Ishikawa (cell line): Measurements from ENCODE around the gene CNTNAP2.

Experiments
- CEBPB ChIP-seq: IDR thresholded peaks from 2 replicates; pipeline ENCODE4 v1.6.1; 2012
- CREB1 ChIP-seq: IDR thresholded peaks from 2 replicates; pipeline ENCODE4 v1.6.1; 2012; ENCODE audit warnings: low read depth
- EGR1 ChIP-seq: IDR thresholded peaks from 2 replicates; pipeline ENCODE4 v1.6.1; 2012
- EP300 ChIP-seq: IDR thresholded peaks from 2 replicates; pipeline ENCODE4 v1.6.1; 2012; ENCODE audit warnings: borderline replicate concordance
- FOXM1 ChIP-seq: IDR thresholded peaks from 2 replicates; pipeline ENCODE4 v1.6.1; 2012; ENCODE audit warnings: low read depth, borderline replicate concordance
- NFIC ChIP-seq: IDR thresholded peaks from 2 replicates; pipeline ENCODE4 v1.6.1; 2012
- RAD21 ChIP-seq: IDR thresholded peaks from 2 replicates; pipeline ENCODE4 v1.6.1; 2012; ENCODE audit warnings: low read depth
- TAF1 ChIP-seq: IDR thresholded peaks from 2 replicates; pipeline ENCODE4 v1.6.1; 2012; ENCODE audit warnings: low read depth, mild to moderate bottlenecking
- TCF12 ChIP-seq: IDR thresholded peaks from 2 replicates; pipeline ENCODE4 v1.6.1; 2012; ENCODE audit warnings: low read depth
- TEAD4 ChIP-seq: IDR thresholded peaks from 2 replicates; pipeline ENCODE4 v1.6.1; 2012
- USF1 ChIP-seq: IDR thresholded peaks from 2 replicates; pipeline ENCODE4 v1.6.1; 2012
- YY1 ChIP-seq: IDR thresholded peaks from 2 replicates; pipeline ENCODE4 v1.6.1; 2012; ENCODE audit warnings: low read depth
- ZBTB7A ChIP-seq: IDR thresholded peaks from 2 replicates; pipeline ENCODE4 v1.6.1; 2012; ENCODE audit warnings: low read depth
- TF ChIP-seq, protein P1 (sequence below): IDR thresholded peaks from 2 replicates; pipeline ENCODE4 v1.6.1; 2012
- TF ChIP-seq, protein P2 (sequence below): IDR thresholded peaks from 2 replicates; pipeline ENCODE4 v1.6.1; 2012; ENCODE audit warnings: low read depth, mild to moderate bottlenecking

CNTNAP2 gene

DNA sequence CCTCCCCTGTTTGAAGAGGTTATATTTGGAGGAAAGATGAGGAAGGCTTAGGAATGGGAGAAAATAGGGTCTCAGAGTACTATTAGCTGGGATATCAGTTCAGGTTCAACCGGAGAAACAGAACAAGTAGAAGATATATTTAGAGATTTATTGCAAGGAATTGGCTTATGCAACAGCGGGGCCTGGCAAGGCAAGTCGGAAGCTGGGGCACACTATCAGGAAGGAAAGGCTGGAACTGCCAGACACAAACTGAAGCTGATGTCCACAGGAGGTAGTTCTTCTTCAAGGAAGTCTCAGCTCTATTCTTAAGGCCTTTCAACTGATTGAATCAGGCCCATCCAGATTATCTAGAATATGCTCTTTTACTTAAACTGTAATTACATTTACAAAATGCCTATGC is 1534.4 kb downstream of the CNTNAP2 start:
- TF ChIP-seq USF1 (no peak), ZBTB7A (no peak), EP300 (no peak), EGR1 (no peak), TAF1 (no peak), CREB1 (no peak), NFIC (no peak), CEBPB (no peak), RAD21 (no peak)
- TF ChIP-seq, protein P1, sequence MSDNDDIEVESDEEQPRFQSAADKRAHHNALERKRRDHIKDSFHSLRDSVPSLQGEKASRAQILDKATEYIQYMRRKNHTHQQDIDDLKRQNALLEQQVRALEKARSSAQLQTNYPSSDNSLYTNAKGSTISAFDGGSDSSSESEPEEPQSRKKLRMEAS = no peak
- TF ChIP-seq, protein P2, sequence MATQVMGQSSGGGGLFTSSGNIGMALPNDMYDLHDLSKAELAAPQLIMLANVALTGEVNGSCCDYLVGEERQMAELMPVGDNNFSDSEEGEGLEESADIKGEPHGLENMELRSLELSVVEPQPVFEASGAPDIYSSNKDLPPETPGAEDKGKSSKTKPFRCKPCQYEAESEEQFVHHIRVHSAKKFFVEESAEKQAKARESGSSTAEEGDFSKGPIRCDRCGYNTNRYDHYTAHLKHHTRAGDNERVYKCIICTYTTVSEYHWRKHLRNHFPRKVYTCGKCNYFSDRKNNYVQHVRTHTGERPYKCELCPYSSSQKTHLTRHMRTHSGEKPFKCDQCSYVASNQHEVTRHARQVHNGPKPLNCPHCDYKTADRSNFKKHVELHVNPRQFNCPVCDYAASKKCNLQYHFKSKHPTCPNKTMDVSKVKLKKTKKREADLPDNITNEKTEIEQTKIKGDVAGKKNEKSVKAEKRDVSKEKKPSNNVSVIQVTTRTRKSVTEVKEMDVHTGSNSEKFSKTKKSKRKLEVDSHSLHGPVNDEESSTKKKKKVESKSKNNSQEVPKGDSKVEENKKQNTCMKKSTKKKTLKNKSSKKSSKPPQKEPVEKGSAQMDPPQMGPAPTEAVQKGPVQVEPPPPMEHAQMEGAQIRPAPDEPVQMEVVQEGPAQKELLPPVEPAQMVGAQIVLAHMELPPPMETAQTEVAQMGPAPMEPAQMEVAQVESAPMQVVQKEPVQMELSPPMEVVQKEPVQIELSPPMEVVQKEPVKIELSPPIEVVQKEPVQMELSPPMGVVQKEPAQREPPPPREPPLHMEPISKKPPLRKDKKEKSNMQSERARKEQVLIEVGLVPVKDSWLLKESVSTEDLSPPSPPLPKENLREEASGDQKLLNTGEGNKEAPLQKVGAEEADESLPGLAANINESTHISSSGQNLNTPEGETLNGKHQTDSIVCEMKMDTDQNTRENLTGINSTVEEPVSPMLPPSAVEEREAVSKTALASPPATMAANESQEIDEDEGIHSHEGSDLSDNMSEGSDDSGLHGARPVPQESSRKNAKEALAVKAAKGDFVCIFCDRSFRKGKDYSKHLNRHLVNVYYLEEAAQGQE = no peak

DNA sequence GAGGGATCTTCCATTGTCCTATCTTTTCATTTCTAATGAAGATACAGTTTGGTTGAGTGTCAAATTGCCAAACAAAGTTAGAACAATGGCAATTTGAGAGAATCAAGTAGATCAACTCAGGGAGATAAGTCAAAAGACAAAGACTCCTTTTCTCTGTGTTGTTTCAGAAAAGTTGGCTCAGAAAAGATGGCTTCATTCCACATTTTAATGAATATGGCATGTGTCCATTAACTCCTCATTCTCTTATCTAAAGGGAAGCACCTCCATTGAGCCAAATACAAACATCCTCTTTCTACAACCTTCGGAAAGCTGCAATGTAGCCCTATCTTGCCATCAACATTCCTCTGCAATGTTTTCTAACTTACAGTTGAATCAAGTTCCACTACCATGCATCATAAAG is 1535.0 kb downstream of the CNTNAP2 start:
- TF ChIP-seq EGR1 (no peak), ZBTB7A (no peak)
- TF ChIP-seq, protein P1 = no peak

GRCh38 chr7:147653456-147653855 is 1536.9 kb downstream of the CNTNAP2 start:
- no peak for TF ChIP-seq USF1
- no peak for TF ChIP-seq ZBTB7A
- no peak for TF ChIP-seq FOXM1
- TF ChIP-seq TAF1 = no peak
- TF ChIP-seq, protein P1 = no peak
- no peak for TF ChIP-seq NFIC
- no peak for TF ChIP-seq YY1
- TF ChIP-seq EGR1 = no peak
- no peak for TF ChIP-seq TEAD4
- TF ChIP-seq TCF12 = no peak
- no peak for TF ChIP-seq RAD21
- no peak for TF ChIP-seq EP300
- no peak for TF ChIP-seq CREB1
- TF ChIP-seq, protein P2 = no peak
- TF ChIP-seq CEBPB = no peak

GRCh38 chr7:147658392-147658967 is 1541.9 kb downstream of the CNTNAP2 start:
- TF ChIP-seq RAD21 (no peak), EGR1 (no peak), TAF1 (no peak), TEAD4 (no peak), TCF12 (no peak), USF1 (no peak), NFIC (no peak), FOXM1 (no peak), YY1 (no peak), CEBPB (no peak), EP300 (no peak), ZBTB7A (no peak)
- TF ChIP-seq, protein P2 = no peak
- TF ChIP-seq, protein P1 = no peak
